BJ (cell line): ENCODE data around the gene OGFR. TPM values are rescaled to one million over a fixed set of nuclear protein-coding genes. Genes with fewer than 3 reads are reported as not detected.

Source experiments
- CTCF ChIA-PET: fragments of 350-600 bp; formaldehyde crosslinking; extraction: SDS; loops from one replicate; lab custom pipeline; 2021; ENCODE audit warnings: antibody characterized with exemption, inconsistent platforms; lab: Yijun Ruan, JAX
- POLR2A ChIA-PET: fragments of 300-600 bp; sonication (Branson Sonifier 250); formaldehyde crosslinking; extraction: SDS; loops from one replicate; lab custom pipeline; 2021; ENCODE audit warnings: antibody characterized with exemption; lab: Charles Lee
- DNase-seq: peaks from one replicate; pipeline ENCODE4 v3.0.0-alpha.2; 2011; ENCODE audit warnings: low read depth
- H3K27me3 ChIP-seq: 2 replicates; pipeline ENCODE4 v1.6.0; 2011; ENCODE audit warnings: low read length; ENCODE audit not compliant: control insufficient read depth, insufficient read depth
- H3K36me3 ChIP-seq: 2 replicates; pipeline ENCODE4 v1.5.1; 2011; ENCODE audit warnings: low read length; ENCODE audit not compliant: control insufficient read depth, insufficient read depth
- H3K4me3 ChIP-seq: 2 replicates; pipeline ENCODE4 v1.5.1; 2011; ENCODE audit warnings: low read depth, mild to moderate bottlenecking, control low read depth, low read length
- CTCF ChIP-seq: IDR thresholded peaks from 2 replicates; pipeline ENCODE4 v1.5.1; 2011; ENCODE audit warnings: low read depth, mild to moderate bottlenecking, control low read depth, inconsistent platforms, low read length, moderate library complexity; ENCODE audit not compliant: insufficient read depth
- polyA plus RNA-seq: library from polyadenylated mRNA; depleted of rRNA; stranded (reverse); fragments of >200 nt; gene quantifications from 2 replicates; pipeline ENCODE4 v1.2.3, GENCODE V29; 2011

Gene OGFR
- polyA plus RNA-seq, 1 experiment, result 34.2 TPM

GRCh38 chr20:62784497-62784896 lies 20.1 kb upstream of the OGFR start:
- no peak for DNase-seq
- ChIA-PET CTCF (no interaction called here), POLR2A (no interaction called here)
- TF ChIP-seq CTCF, result no peak
- no peaks in the 10 kb centered on the region; the same call in 1 of the 2 replicates for H3K27me3 ChIP-seq
- no peaks in the 10 kb centered on the region for H3K36me3 ChIP-seq
- H3K4me3 ChIP-seq, result no peak overlapping the region

- no peak for DNase-seq
- Histone ChIP-seq H3K4me3 (no peak overlapping the region), H3K27me3 (no peaks in the 10 kb centered on the region; the same call in 1 of the 2 replicates), H3K36me3 (no peaks in the 10 kb centered on the region)
- ChIA-PET POLR2A (no interaction called here), CTCF (interaction anchor here (1.1 to 1.3 kb wide), 2 partner anchors 116 to 286 kb away, joined by 3 to 4 read pairs; no protein-coding TSS in a partner anchor)
- no peak for TF ChIP-seq CTCF
Measured at GRCh38 chr20:62785393-62785792, 19.2 kb upstream of the OGFR start.

GRCh38 chr20:62786157-62786556 lies 18.5 kb upstream of the OGFR start:
- DNase-seq, result no peak
- no peak overlapping the region for H3K4me3 ChIP-seq
- no peaks in the 10 kb centered on the region; the same call in 1 of the 2 replicates for H3K27me3 ChIP-seq
- no peaks in the 10 kb centered on the region for H3K36me3 ChIP-seq
- TF ChIP-seq CTCF, result no peak
- POLR2A ChIA-PET, result no interaction called here
- CTCF ChIA-PET, result interaction anchor here (1.1 to 1.3 kb wide), 3 partner anchors 13 to 287 kb away, joined by 3 to 4 read pairs (median 4); no protein-coding TSS in a partner anchor

- no peak for TF ChIP-seq CTCF
- CTCF ChIA-PET, result interaction anchor here (1.0 kb wide), 1 partner anchor 120 kb away, joined by 4 read pairs; no protein-coding TSS in a partner anchor
- POLR2A ChIA-PET, result no interaction called here
Measured at GRCh38 chr20:62787321-62787720, 17.3 kb upstream of the OGFR start.

GRCh38 chr20:62787866-62788265 lies 16.8 kb upstream of the OGFR start:
- TF ChIP-seq CTCF, result no peak
- Histone ChIP-seq H3K36me3 (no peaks in the 10 kb centered on the region), H3K27me3 (no peaks in the 10 kb centered on the region; the same call in 1 of the 2 replicates), H3K4me3 (no peak overlapping the region)
- POLR2A ChIA-PET, result no interaction called here
- no peak for DNase-seq
- CTCF ChIA-PET, result interaction anchor here (1.0 to 1.5 kb wide), 3 partner anchors 118 to 289 kb away, joined by 3 to 4 read pairs (median 4); no protein-coding TSS in a partner anchor

More at GRCh38 chr20:62787321-62787720, 17.3 kb upstream of the OGFR start:
- Histone ChIP-seq H3K27me3 (no peaks in the 10 kb centered on the region; the same call in 1 of the 2 replicates), H3K4me3 (no peak overlapping the region), H3K36me3 (no peaks in the 10 kb centered on the region)
- no peak for DNase-seq
